Ascending aorta (tissue), 2 donors: ENCODE results near the gene LEF1. TPM values are rescaled to one million over a fixed set of nuclear protein-coding genes. Genes with fewer than 3 reads are reported as not detected.

Source experiments
- DNase-seq, 2 donors: peaks; one replicate each; pipeline ENCODE4 v3.0.0-alpha.2; 2019; ENCODE audit warnings: low spot score in 2 of 2
- H3K27ac ChIP-seq, 2 donors: fragments of 200-600 bp; sonication (generic); one replicate each; pipeline ENCODE4 v1.5.1; 2016 to 2017; ENCODE audit warnings: mild to moderate bottlenecking in 1 of 2
- H3K27me3 ChIP-seq: fragments of 200-600 bp; sonication (generic); one replicate; pipeline ENCODE4 v1.5.1; 2017
- H3K36me3 ChIP-seq, 2 donors: fragments of 200-600 bp; sonication (generic); one replicate each; pipeline ENCODE4 v1.5.1; 2016
- H3K4me1 ChIP-seq, 2 donors: fragments of 200-600 bp; sonication (generic); one replicate each; pipeline ENCODE4 v1.5.1; 2016 to 2017; ENCODE audit warnings: mild to moderate bottlenecking in 1 of 2
- H3K4me3 ChIP-seq, 2 donors: fragments of 200-600 bp; sonication (generic); one replicate each; pipeline ENCODE4 v1.5.1; 2016 to 2017; ENCODE audit warnings: mild to moderate bottlenecking in 1 of 2
- H3K9me3 ChIP-seq, 2 donors: fragments of 200-600 bp; sonication (generic); one replicate each; pipeline ENCODE4 v1.5.1; 2016
- CTCF ChIP-seq, 3 experiments: fragments of 200-600 bp in 2 of 3; fragments of 450-650 bp in 1 of 3; sonication (generic) in 2 of 3; IDR thresholded peaks; one replicate each; pipeline ENCODE4 v1.5.1; 2016 to 2019; ENCODE audit warnings: antibody characterized with exemption in 3 of 3, mild to moderate bottlenecking in 1 of 3, moderate library complexity in 1 of 3
- intact Hi-C: fragments of 100-400 bp; cut with DNase I; formaldehyde crosslinking; loops from one replicate; pipeline ENCODE4 v1.15.1; 2023
- total RNA-seq: library from RNA; depleted of rRNA; stranded (reverse); fragments of >200 nt; gene quantifications from one replicate; pipeline ENCODE4 v1.1.0, GENCODE V29; 2016

Gene LEF1
- total RNA-seq, 1 donor from 2014 or later = not detected

- DNase-seq = no peak
- intact Hi-C loops = no loop called here
- H3K27ac ChIP-seq = no peak overlapping the region
- H3K9me3 ChIP-seq = no peaks in the 10 kb centered on the region
- no peak for TF ChIP-seq CTCF (IDR thresholded peaks at IDR 0.05)
- H3K4me3 ChIP-seq = no peak overlapping the region
- peaks cover 74 to 93% of the 10 kb centered on the region in 2 donors for H3K36me3 ChIP-seq
- no peaks in the 10 kb centered on the region for H3K27me3 ChIP-seq
- H3K4me1 ChIP-seq = no peaks in the 10 kb centered on the region
Measured at GRCh38 chr4:108029731-108030130, 139.0 kb downstream of the LEF1 start.

DNA sequence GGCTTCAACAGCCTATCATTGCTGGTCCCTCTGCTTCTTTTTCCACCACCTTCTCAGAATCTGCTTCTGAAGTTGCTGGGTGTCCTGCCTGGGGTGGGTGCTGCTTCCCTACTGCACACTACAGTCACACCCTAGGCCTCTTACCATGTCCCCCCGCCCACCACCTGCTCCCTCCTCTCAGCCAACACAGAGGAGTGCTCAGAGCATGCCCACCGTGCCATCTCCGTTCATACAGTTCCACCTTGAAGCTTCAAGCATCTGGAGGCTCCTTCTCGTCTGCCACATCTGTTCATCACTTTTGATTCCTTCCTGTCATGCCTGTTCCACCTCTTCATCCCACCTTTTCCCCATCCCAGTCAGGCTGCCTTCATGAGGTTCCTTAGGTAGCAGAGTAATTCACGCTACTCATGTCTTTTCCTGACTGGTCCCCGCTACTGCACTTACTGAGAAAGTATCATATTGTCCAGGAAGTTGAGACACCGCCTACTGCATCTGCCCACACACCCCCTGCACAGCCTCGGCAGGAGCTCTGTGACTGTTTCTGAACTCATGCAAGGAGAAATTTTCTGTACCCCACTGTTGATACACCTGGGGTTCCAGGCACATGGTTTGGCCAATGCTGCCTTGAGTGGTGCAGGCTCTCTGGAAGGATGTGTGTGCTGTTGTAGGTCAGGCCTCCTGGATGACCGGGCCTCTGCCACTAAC is 139.6 kb downstream of the LEF1 start:
- Histone ChIP-seq H3K27me3 (no peaks in the 10 kb centered on the region), H3K27ac (no peak overlapping the region), H3K36me3 (peaks cover 74 to 93% of the 10 kb centered on the region in 2 donors), H3K9me3 (no peaks in the 10 kb centered on the region), H3K4me3 (no peak overlapping the region), H3K4me1 (no peaks in the 10 kb centered on the region)
- TF ChIP-seq CTCF (IDR thresholded peaks at IDR 0.05) = no peak
- no peak for DNase-seq
- intact Hi-C loops = no loop called here

- Histone ChIP-seq H3K27me3 (no peaks in the 10 kb centered on the region), H3K36me3 (peaks cover 77 to 82% of the 10 kb centered on the region in 2 donors), H3K27ac (no peak overlapping the region), H3K4me1 (no peaks in the 10 kb centered on the region), H3K4me3 (no peak overlapping the region), H3K9me3 (no peaks in the 10 kb centered on the region)
- no peak for TF ChIP-seq CTCF (IDR thresholded peaks at IDR 0.05)
- intact Hi-C loops = no loop called here
- DNase-seq = no peak
Measured at GRCh38 chr4:108024878-108025165, 143.9 kb downstream of the LEF1 start.

- H3K27ac ChIP-seq = no peak overlapping the region
- no peaks in the 10 kb centered on the region for H3K4me1 ChIP-seq
- intact Hi-C loops = no loop called here
- H3K27me3 ChIP-seq = no peaks in the 10 kb centered on the region
- H3K36me3 ChIP-seq = peaks cover 73 to 80% of the 10 kb centered on the region in 2 donors
- no peak for DNase-seq
- TF ChIP-seq CTCF (IDR thresholded peaks at IDR 0.05) = no peak
- no peaks in the 10 kb centered on the region for H3K9me3 ChIP-seq
- H3K4me3 ChIP-seq = no peak overlapping the region
Measured at GRCh38 chr4:108024085-108024877, 144.5 kb downstream of the LEF1 start.

GRCh38 chr4:108018884-108019187 is 149.9 kb downstream of the LEF1 start:
- Histone ChIP-seq H3K27me3 (no peaks in the 10 kb centered on the region), H3K36me3 (peaks cover 50 to 62% of the 10 kb centered on the region in 2 donors), H3K27ac (no peak overlapping the region), H3K4me3 (no peak overlapping the region), H3K4me1 (no peaks in the 10 kb centered on the region), H3K9me3 (no peaks in the 10 kb centered on the region)
- TF ChIP-seq CTCF (IDR thresholded peaks at IDR 0.05) = no peak
- no peak for DNase-seq
- intact Hi-C loops = loop anchor here (1.0 to 10.0 kb wide), 3 partner anchors 88 to 553 kb away; partner anchors contain the start of gene CYP2U1
